H7 (cell line): ENCODE data around the gene FAM209B. TPM values are rescaled to one million over a fixed set of nuclear protein-coding genes. Genes with fewer than 3 reads are reported as not detected.

Experiments
- DNase-seq: peaks from one replicate; pipeline ENCODE4 v3.0.0; 2012
- H3K27me3 ChIP-seq: 2 replicates; pipeline ENCODE4 v1.6.0; 2011; ENCODE audit warnings: mild to moderate bottlenecking, low read length; ENCODE audit not compliant: control insufficient read depth, insufficient read depth
- H3K36me3 ChIP-seq: replicated peaks from 2 replicates; pipeline ENCODE4 v1.5.1; 2011; ENCODE audit warnings: low read length; ENCODE audit not compliant: control insufficient read depth, insufficient read depth
- H3K4me3 ChIP-seq: 2 replicates; pipeline ENCODE4 v1.5.1; 2011; ENCODE audit warnings: low read depth, mild to moderate bottlenecking, control low read depth, low read length, moderate library complexity; ENCODE audit not compliant: insufficient read depth
- total RNA-seq: library from RNA; depleted of rRNA; stranded (reverse); fragments of >200 nt; shearing (Covaris generic); gene quantifications from 2 replicates; pipeline ENCODE4 v1.2.3, GENCODE V29; 2014

The FAM209B gene
- total RNA-seq, 1 experiment from 2014 or later, result 0.59 TPM

- H3K4me3 ChIP-seq, result no peak overlapping the region
- no peaks in the 10 kb centered on the region for H3K36me3 ChIP-seq
- H3K27me3 ChIP-seq, result no peaks in the 10 kb centered on the region
- DNase-seq, result no peak
These were observed 32.5 kb downstream of the FAM209B start for GRCh38 chr20:56565511-56565910.

GRCh38 chr20:56566621-56567020, 33.6 kb downstream of the FAM209B start:
- DNase-seq, result no peak
- Histone ChIP-seq H3K4me3 (no peak overlapping the region), H3K36me3 (no peaks in the 10 kb centered on the region)

GRCh38 chr20:56570832-56571231, 37.8 kb downstream of the FAM209B start:
- Histone ChIP-seq H3K4me3 (no peak overlapping the region), H3K27me3 (no peaks in the 10 kb centered on the region), H3K36me3 (no peaks in the 10 kb centered on the region)
- DNase-seq, result no peak

More at GRCh38 chr20:56566621-56567020, 33.6 kb downstream of the FAM209B start:
- H3K27me3 ChIP-seq, result no peaks in the 10 kb centered on the region

GRCh38 chr20:56572172-56572571, 39.1 kb downstream of the FAM209B start:
- Histone ChIP-seq H3K27me3 (no peaks in the 10 kb centered on the region), H3K36me3 (no peaks in the 10 kb centered on the region), H3K4me3 (no peak overlapping the region)
- DNase-seq, result no peak

GRCh38 chr20:56573986-56574385, 40.9 kb downstream of the FAM209B start:
- Histone ChIP-seq H3K4me3 (no peak overlapping the region), H3K36me3 (no peaks in the 10 kb centered on the region), H3K27me3 (no peaks in the 10 kb centered on the region)
- no peak for DNase-seq

GRCh38 chr20:56574531-56575142, 41.6 kb downstream of the FAM209B start:
- DNase-seq, result no peak
- Histone ChIP-seq H3K4me3 (no peak overlapping the region), H3K27me3 (no peaks in the 10 kb centered on the region), H3K36me3 (no peaks in the 10 kb centered on the region)

- Histone ChIP-seq H3K36me3 (no peaks in the 10 kb centered on the region), H3K4me3 (no peak overlapping the region), H3K27me3 (no peaks in the 10 kb centered on the region)
- no peak for DNase-seq
These were observed 42.1 kb downstream of the FAM209B start for GRCh38 chr20:56575157-56575556.

- no peaks in the 10 kb centered on the region for H3K27me3 ChIP-seq
- H3K36me3 ChIP-seq, result no peaks in the 10 kb centered on the region
- DNase-seq, result no peak
- no peak overlapping the region for H3K4me3 ChIP-seq
These were observed 42.9 kb downstream of the FAM209B start for GRCh38 chr20:56575961-56576360.

GRCh38 chr20:56579301-56579710, 46.3 kb downstream of the FAM209B start:
- no peak overlapping the region for H3K4me3 ChIP-seq
- DNase-seq, result peak; percentile 25
- H3K36me3 ChIP-seq, result no peaks in the 10 kb centered on the region
- H3K27me3 ChIP-seq, result no peaks in the 10 kb centered on the region

- no peak overlapping the region for H3K4me3 ChIP-seq
- peak; percentile 11 for DNase-seq
These were observed 47.2 kb downstream of the FAM209B start for GRCh38 chr20:56580226-56580625.

GRCh38 chr20:56581701-56582100, 48.7 kb downstream of the FAM209B start:
- no peak for DNase-seq
- H3K36me3 ChIP-seq, result no peaks in the 10 kb centered on the region
- no peak overlapping the region for H3K4me3 ChIP-seq
- H3K27me3 ChIP-seq, result no peaks in the 10 kb centered on the region

More at GRCh38 chr20:56580226-56580625, 47.2 kb downstream of the FAM209B start:
- H3K27me3 ChIP-seq, result no peaks in the 10 kb centered on the region
- no peaks in the 10 kb centered on the region for H3K36me3 ChIP-seq

- DNase-seq, result no peak
- Histone ChIP-seq H3K36me3 (no peaks in the 10 kb centered on the region), H3K4me3 (no peak overlapping the region), H3K27me3 (no peaks in the 10 kb centered on the region)
These were observed 49.5 kb downstream of the FAM209B start for GRCh38 chr20:56582542-56582941.

GRCh38 chr20:56584916-56585315, 51.9 kb downstream of the FAM209B start:
- no peak overlapping the region for H3K4me3 ChIP-seq
- H3K36me3 ChIP-seq, result no peaks in the 10 kb centered on the region
- H3K27me3 ChIP-seq, result no peaks in the 10 kb centered on the region
- DNase-seq, result peak; percentile 28
